HepG2 (cell line): ENCODE measurements around the gene NSUN5. TPM values are rescaled to one million over a fixed set of nuclear protein-coding genes. Genes with fewer than 3 reads are reported as not detected.

Experiments used
- ATAC-seq: fragments of 200-7000 bp; cut with Tn5 transposase; 3 replicates; pipeline ENCODE4 v1.9.1; 2020; ENCODE audit warnings: mild to moderate bottlenecking, moderate library complexity
- BruUV-seq: library from RNA; stranded (reverse); fragments of 400-500 nt; replicated peaks from 2 replicates; lab custom pipeline; 2021; lab: Mats Ljungman, UMichigan
- CTCF ChIA-PET: fragments of 300-600 bp; formaldehyde crosslinking; extraction: SDS; loops from one replicate; lab custom pipeline; 2021; ENCODE audit warnings: low total read pairs, inconsistent platforms, low intra/inter-chr PET ratio; lab: Yijun Ruan, JAX
- POLR2A ChIA-PET: fragments of 350-600 bp; sonication (Branson Sonifier 250); formaldehyde crosslinking; loops from one replicate; lab custom pipeline; 2020; ENCODE audit warnings: antibody characterized with exemption, inconsistent platforms; lab: Yijun Ruan, JAX
- DNase-seq: peaks from one replicate; pipeline ENCODE4 v3.0.0-alpha.2; 2015; ENCODE audit warnings: low spot score
- FAIRE-seq: peaks from 3 replicates; lab custom pipeline; 2011; peaks lifted over from hg19 to GRCh38; lab: Jason Lieb, UNC
- H2AFZ ChIP-seq: one replicate; pipeline ENCODE4 v1.6.1; 2011; ENCODE audit warnings: low read length, inconsistent platforms
- H3K27ac ChIP-seq: fragments of 300-600 bp; 3 replicates; pipeline ENCODE4 v1.8.0; 2011; ENCODE audit warnings: mixed run types, mild to moderate bottlenecking, mixed read lengths, low read length, inconsistent platforms; ENCODE audit not compliant: insufficient read depth; ENCODE audit errors: extremely low read length
- H3K27me3 ChIP-seq, 2 experiments: fragments of 200-600 bp in 1 of 2; 2 replicates in 1 of 2; 3 replicates in 1 of 2; pipeline versions ENCODE4 v1.6.0 to v1.8.0; 2011; ENCODE audit warnings: low read length in 2 of 2, mild to moderate bottlenecking in 2 of 2, moderate library complexity in 2 of 2, inconsistent platforms in 1 of 2; ENCODE audit not compliant: insufficient read depth in 2 of 2, control insufficient read depth in 1 of 2
- H3K36me3 ChIP-seq, 2 experiments: fragments of 200-600 bp in 1 of 2; replicated peaks in 1 of 2; 2 replicates in 1 of 2; 3 replicates in 1 of 2; pipeline versions ENCODE4 v1.5.1 to v1.8.0; 2011; ENCODE audit warnings: low read length in 2 of 2, inconsistent platforms in 1 of 2; ENCODE audit not compliant: insufficient read depth in 2 of 2, control insufficient read depth in 1 of 2
- H3K4me1 ChIP-seq: 2 replicates; pipeline ENCODE4 v1.5.1; 2012; ENCODE audit warnings: low read length, inconsistent platforms; ENCODE audit not compliant: insufficient read depth
- H3K4me2 ChIP-seq: 2 replicates; pipeline ENCODE4 v1.6.0; 2011; ENCODE audit warnings: low read depth, low read length, inconsistent platforms
- H3K4me3 ChIP-seq, 3 experiments: fragments of 200-600 bp in 1 of 3; sonication (generic), shearing (Covaris generic) in 1 of 3; replicated peaks in 1 of 3; 2 replicates each; pipeline ENCODE4 v1.5.1; 2011 to 2016; ENCODE audit warnings: low read length in 3 of 3, inconsistent platforms in 2 of 3, low read depth in 2 of 3, mild to moderate bottlenecking in 2 of 3, control low read depth in 1 of 3, mixed read lengths in 1 of 3; ENCODE audit not compliant: insufficient read depth in 1 of 3
- H3K79me2 ChIP-seq: one replicate; pipeline ENCODE4 v1.6.1; 2011; ENCODE audit warnings: low read length, inconsistent platforms; ENCODE audit not compliant: insufficient read depth
- H3K9ac ChIP-seq: 2 replicates; pipeline ENCODE4 v1.6.0; 2011; ENCODE audit warnings: mild to moderate bottlenecking, low read depth, low read length, inconsistent platforms; ENCODE audit not compliant: insufficient read depth
- H3K9me3 ChIP-seq: 2 replicates; pipeline ENCODE4 v1.5.1; 2012; ENCODE audit warnings: mild to moderate bottlenecking, low read length
- H4K20me1 ChIP-seq: 2 replicates; pipeline ENCODE4 v1.6.0; 2011; ENCODE audit warnings: inconsistent platforms, mild to moderate bottlenecking, low read length, moderate library complexity; ENCODE audit not compliant: insufficient read depth
- CC2D1A ChIP-seq: sonication (generic); formaldehyde crosslinking; IDR thresholded peaks from 2 replicates; pipeline ENCODE4 v1.8.1; 2023; ENCODE audit warnings: mild to moderate bottlenecking, missing genetic modification reagents
- HDAC2 ChIP-seq: sonication (generic); formaldehyde crosslinking; IDR thresholded peaks from 2 replicates; pipeline ENCODE4 v1.4.0; 2020; ENCODE audit warnings: missing genetic modification reagents
- SMAD1 ChIP-seq: sonication (generic); formaldehyde crosslinking; IDR thresholded peaks from 2 replicates; pipeline ENCODE4 v1.4.0; 2020; ENCODE audit warnings: missing genetic modification reagents, low read depth, mild to moderate bottlenecking, borderline replicate concordance
- SNAPC4 ChIP-seq: sonication (generic); formaldehyde crosslinking; IDR thresholded peaks from 2 replicates; pipeline ENCODE4 v1.4.0; 2020; ENCODE audit warnings: mild to moderate bottlenecking, missing genetic modification reagents
- SPEN ChIP-seq: sonication (generic); formaldehyde crosslinking; IDR thresholded peaks from 2 replicates; pipeline ENCODE4 v1.5.1; 2020; ENCODE audit warnings: low read depth, mild to moderate bottlenecking, missing genetic modification reagents
- ZBTB20 ChIP-seq: sonication (generic); formaldehyde crosslinking; IDR thresholded peaks from 2 replicates; pipeline ENCODE4 v1.8.1; 2023; ENCODE audit warnings: missing genetic modification reagents, low read depth, mild to moderate bottlenecking, borderline replicate concordance
- ZNF468 ChIP-seq: sonication (generic); formaldehyde crosslinking; IDR thresholded peaks from 2 replicates; pipeline ENCODE4 v1.8.0; 2022; ENCODE audit warnings: mild to moderate bottlenecking, moderate library complexity, missing genetic modification reagents
- ZNF609 ChIP-seq: sonication (generic); formaldehyde crosslinking; IDR thresholded peaks from 2 replicates; pipeline ENCODE4 v1.4.0; 2020; ENCODE audit warnings: mild to moderate bottlenecking, missing genetic modification reagents, borderline replicate concordance
- ZNF770 ChIP-seq: sonication (generic); formaldehyde crosslinking; IDR thresholded peaks from 2 replicates; pipeline ENCODE4 v1.5.0; 2020; ENCODE audit warnings: mild to moderate bottlenecking, missing genetic modification reagents
- WGBS: methylation state at CpG from one replicate; pipeline ENCODE4 v1.1.6; 2017; ENCODE audit warnings: low lambda C conversion rate; 5-methylcytosine and 5-hydroxymethylcytosine counted together
- in situ Hi-C: cut with HindIII; loops from 2 replicates; pipeline ENCODE4 v1.10.0; 2017; ENCODE audit warnings: low pct_unique_long_range_greater_than_20kb; ENCODE audit not compliant: extremely low pct_ligation_motif_present
- intact Hi-C: fragments of 100-400 bp; cut with micrococcal nuclease; formaldehyde crosslinking; loops from one replicate; pipeline ENCODE4 v1.10.0; 2022; ENCODE audit not compliant: unreplicated experiment
- polyA plus RNA-seq, 8 experiments: library from polyadenylated mRNA; depleted of rRNA in 3 of 8; stranded (reverse) in 7 of 8; unstranded in 1 of 8; fragments of >200 nt; fragmentation: Illumina TruSeq in 4 of 8; extraction: Trizol in 4 of 8; gene quantifications; 2 replicates each; pipeline versions ENCODE4 v1.2.1 to v1.2.3, GENCODE V29; 2011 to 2016; ENCODE audit warnings: low read depth in 4 of 8, missing spikeins in 1 of 8, mixed read lengths in 1 of 8; ENCODE audit not compliant: insufficient read depth in 1 of 8
- total RNA-seq, 5 experiments: library from RNA; depleted of rRNA; stranded (reverse); fragments of >200 nt; fragmentation: Illumina TruSeq; extraction: Trizol; gene quantifications; 2 replicates each; pipeline ENCODE4 v1.2.3, GENCODE V29; 2016; ENCODE audit warnings: low read depth in 1 of 5

The NSUN5 gene
- total and polyA plus RNA-seq, 2 of the 13 experiments (the other 11 are each of a cell fraction or from before 2014, with no cell fraction given), result 19.9 to 35.8 TPM

DNA sequence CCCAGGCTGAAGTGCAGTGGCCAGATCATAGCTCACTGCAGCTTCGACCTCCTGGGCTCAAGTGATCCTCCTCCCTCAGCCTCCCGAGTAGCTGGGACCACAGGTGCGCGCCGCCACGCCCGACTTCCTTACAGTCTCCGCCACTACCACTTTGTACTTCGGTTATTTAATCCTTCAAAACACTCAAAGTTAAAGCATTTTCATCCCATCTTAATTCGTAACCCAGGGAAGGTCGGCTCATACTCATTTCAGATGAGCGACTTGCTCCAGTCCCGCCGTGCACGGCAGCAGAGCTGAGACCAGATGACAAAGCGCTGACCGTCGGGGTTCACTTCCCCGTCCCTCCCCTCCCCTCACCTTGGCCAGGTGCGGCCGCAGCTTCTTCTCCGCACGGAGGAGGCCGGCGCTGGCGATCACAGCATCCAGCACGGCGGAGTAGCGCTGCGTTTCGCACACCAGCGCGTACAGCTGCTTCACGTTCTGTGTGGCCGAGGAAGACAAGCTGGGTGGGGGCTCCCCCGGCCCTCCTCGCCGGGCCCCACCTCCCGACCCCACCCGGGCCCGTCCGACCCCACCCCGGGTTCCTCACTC lies 457 bp downstream of the NSUN5 start:
- FAIRE-seq (no peak), ATAC-seq (peak; percentile 65), DNase-seq (no peak)
- Histone ChIP-seq H3K4me2 (peak overlapping the region; percentile 92), H3K9ac (peak overlapping the region; percentile 76), H2AFZ (no peak overlapping the region), H3K79me2 (peaks cover 13% of the 10 kb centered on the region), H3K36me3 (peaks cover 7 to 18% of the 10 kb centered on the region in 2 experiments; a peak in 3 of 5 replicates), H3K27ac (peak overlapping the region; percentile 33), H4K20me1 (no peaks in the 10 kb centered on the region), H3K4me3 (peak overlapping the region; percentile 78 to 92 (median 82)), H3K27me3 (no peaks in the 10 kb centered on the region; a peak in 1 of 5 replicates), H3K4me1 (peaks cover 22% of the 10 kb centered on the region), H3K9me3 (no peaks in the 10 kb centered on the region)
- intact Hi-C loops (no loop called here), in situ Hi-C loops (no loop called here)
- ChIA-PET POLR2A (interaction anchor here (0.6 to 1.3 kb wide), 3 partner anchors 35 to 102 kb away, joined by 3 read pairs; no protein-coding TSS in a partner anchor), CTCF (no interaction called here)
- BruUV-seq, result TSS peak; percentile 68
- WGBS, result 21% methylated on average over 21 of the region's 43 CpGs
- TF ChIP-seq HDAC2, result no peak
- no peak for TF ChIP-seq ZNF609 (CRISPR knock-in tag)
- peak; percentile 4; the same call in 1 of the 2 replicates for TF ChIP-seq SMAD1
- no peak for TF ChIP-seq ZNF468 (CRISPR knock-in tag)
- TF ChIP-seq CC2D1A (CRISPR knock-in tag), result no peak
- peak; percentile 93 for TF ChIP-seq ZNF770 (CRISPR knock-in tag)
- no peak for TF ChIP-seq SNAPC4 (CRISPR knock-in tag)
- no peak for TF ChIP-seq ZBTB20 (CRISPR knock-in tag)
- 0 out of 2 replicates have a peak, but pooled peaks have one; percentile 8 for TF ChIP-seq SPEN
